ENCODE results near the gene SLC35D2. TPM values are rescaled to one million over a fixed set of nuclear protein-coding genes. Genes with fewer than 3 reads are reported as not detected.

SLC35D2 gene
- total RNA-seq, 1 experiment from 2014 or later: 19.0 TPM

GRCh38 chr9:96317335-96317980 is 66.1 kb downstream of the SLC35D2 start:
- H3K18ac ChIP-seq (ENCODE audit: insufficient read length, low read depth, low read length): no peak overlapping the region
- H3K27me3 ChIP-seq (ENCODE audit: insufficient read depth, low read length): no peaks in the 10 kb centered on the region
- H2AFZ ChIP-seq (ENCODE audit: low read length): no peak overlapping the region
- peaks cover 16% of the 10 kb centered on the region for H3K9me3 ChIP-seq (ENCODE audit: control insufficient read depth, low read depth, low read length)
- no peaks in the 10 kb centered on the region; the same call in 1 of the 2 replicates for H3K4me1 ChIP-seq (ENCODE audit: insufficient read depth, low read length)
- H3K23me2 ChIP-seq (ENCODE audit: insufficient read length, low read depth, low read length, poor library complexity, severe bottlenecking): no peaks in the 10 kb centered on the region
- no peak overlapping the region for H2BK15ac ChIP-seq (ENCODE audit: low read depth, low read length)
- no peaks in the 10 kb centered on the region for H3K79me2 ChIP-seq (ENCODE audit: insufficient read depth, low read length)
- H3K27ac ChIP-seq (ENCODE audit: insufficient read length, low read depth, low read length): no peak overlapping the region
- TF ChIP-seq CTCF (conservative IDR thresholded peaks at IDR 0.05): peak; percentile 95
- Mint-ChIP-seq H3K9me3 (peaks cover 24 to 25% of the 10 kb centered on the region in 2 experiments), H3K4me3 (no peak overlapping the region), H3K27ac (no peak overlapping the region), H3K36me3 (ENCODE audit: insufficient read depth in 1 of 3, low read depth in 3 of 3) (peaks cover 10 to 23% (median 17%) of the 10 kb centered on the region in 3 experiments), H3K27me3 (ENCODE audit: low read depth) (peaks cover 3% of the 10 kb centered on the region; the same call in 1 of the 2 replicates), H3K4me1 (peaks cover 18 to 21% of the 10 kb centered on the region in 2 experiments)
- H3K79me1 ChIP-seq (ENCODE audit: insufficient read depth, low read depth, low read length, poor library complexity, severe bottlenecking): no peaks in the 10 kb centered on the region
- H2AK5ac ChIP-seq (ENCODE audit: insufficient read length, low read length): no peak overlapping the region
- no peak overlapping the region for H2BK12ac ChIP-seq (ENCODE audit: insufficient read length, low read depth, low read length)
- H3K4ac ChIP-seq (ENCODE audit: low read depth, low read length): no peak overlapping the region
- no peak overlapping the region for H3K23ac ChIP-seq (ENCODE audit: insufficient read length, low read depth, low read length)
- H2BK20ac ChIP-seq (ENCODE audit: low read depth, low read length, poor library complexity, severe bottlenecking): no peak overlapping the region
- H3T11ph ChIP-seq (ENCODE audit: low read length): no peak overlapping the region
- no peak overlapping the region for H2BK5ac ChIP-seq (ENCODE audit: insufficient read length, low read length)
- no peak overlapping the region for H2BK120ac ChIP-seq (ENCODE audit: low read depth, low read length, poor library complexity, severe bottlenecking)
- no peak overlapping the region for H3K14ac ChIP-seq (ENCODE audit: insufficient read depth, low read length)
- H3K9ac ChIP-seq (ENCODE audit: extremely low read depth, insufficient read length, low read length): no peak overlapping the region
- H3K56ac ChIP-seq (ENCODE audit: insufficient read length, low read depth, low read length): no peak overlapping the region
- no peak overlapping the region for H4K91ac ChIP-seq (ENCODE audit: insufficient read length, low read depth, low read length)
- peak; percentile 59 for DNase-seq
- WGBS (ENCODE audit: extremely low coverage, insufficient read length, low lambda C conversion rate): no CpG with 5 or more reads among the region's 9 CpGs
- no peak overlapping the region for H3K4me2 ChIP-seq (ENCODE audit: insufficient read depth, insufficient read length, low read length)
- H4K5ac ChIP-seq (ENCODE audit: insufficient read length, low read depth, low read length): no peak overlapping the region
- no peak overlapping the region for H4K8ac ChIP-seq (replicated peaks; ENCODE audit: insufficient read length, low read depth, low read length)
- H4K20me1 ChIP-seq (ENCODE audit: control insufficient read depth, insufficient read depth, insufficient read length): no peaks in the 10 kb centered on the region
